ENCODE results near the gene PXMP4. TPM values are rescaled to one million over a fixed set of nuclear protein-coding genes. Genes with fewer than 3 reads are reported as not detected.
A peak's percentile ranks its signal among the peaks of the same experiment; 100 is the strongest.

The PXMP4 gene
- total RNA-seq, 3 donors from 2014 or later, result 4.2 to 4.9 (median 4.4) TPM

- ATAC-seq (no peak), DNase-seq (no peak)
- no peaks in the 10 kb centered on the region for H3K9me3 Mint-ChIP-seq
- H3K27me3 Mint-ChIP-seq (ENCODE audit: low read depth), result no peaks in the 10 kb centered on the region
- peaks cover 47% of the 10 kb centered on the region for H3K4me1 Mint-ChIP-seq (ENCODE audit: low read depth)
- no peak overlapping the region for H3K4me3 Mint-ChIP-seq
- H3K36me3 Mint-ChIP-seq (ENCODE audit: insufficient read depth), result no peaks in the 10 kb centered on the region
These were observed 43.2 kb downstream of the PXMP4 start for GRCh38 chr20:33676652-33677645.

- peak overlapping the region; percentile 31 for H3K4me3 Mint-ChIP-seq
- H3K4me1 Mint-ChIP-seq (ENCODE audit: low read depth), result peaks cover 44% of the 10 kb centered on the region
- no peaks in the 10 kb centered on the region for H3K9me3 Mint-ChIP-seq
- H3K36me3 Mint-ChIP-seq (ENCODE audit: insufficient read depth), result no peaks in the 10 kb centered on the region
- H3K27me3 Mint-ChIP-seq (ENCODE audit: low read depth), result no peaks in the 10 kb centered on the region
- no peak for ATAC-seq
- no peak for DNase-seq
These were observed 44.0 kb downstream of the PXMP4 start for GRCh38 chr20:33676121-33676520.

GRCh38 chr20:33675136-33675959 lies 44.8 kb downstream of the PXMP4 start:
- ATAC-seq (no peak), DNase-seq (no peak)
- Mint-ChIP-seq H3K4me1 (ENCODE audit: low read depth) (peaks cover 42% of the 10 kb centered on the region), H3K9me3 (no peaks in the 10 kb centered on the region), H3K4me3 (peak overlapping the region; percentile 67), H3K27me3 (ENCODE audit: low read depth) (no peaks in the 10 kb centered on the region), H3K36me3 (ENCODE audit: insufficient read depth) (no peaks in the 10 kb centered on the region)

GRCh38 chr20:33674294-33675135 lies 45.6 kb downstream of the PXMP4 start, which contains the start of gene NECAB3:
Gene NECAB3 (minus strand): TSS chr20:33674428. CDS start chr20:33674352, 76 bp downstream.
- Mint-ChIP-seq H3K36me3 (ENCODE audit: insufficient read depth) (no peaks in the 10 kb centered on the region), H3K4me1 (ENCODE audit: low read depth) (peaks cover 38% of the 10 kb centered on the region), H3K4me3 (peak within 1 kb of the TSS; percentile 86), H3K27me3 (ENCODE audit: low read depth) (no peaks in the 10 kb centered on the region), H3K9me3 (no peaks in the 10 kb centered on the region)
- peak; percentile 42 for DNase-seq
- ATAC-seq, result peak; percentile 70 to 81

GRCh38 chr20:33673410-33674293 lies 46.5 kb downstream of the PXMP4 start:
- ATAC-seq (no peak), DNase-seq (no peak)
- Mint-ChIP-seq H3K4me3 (peak overlapping the region; percentile 86), H3K9me3 (no peaks in the 10 kb centered on the region), H3K27me3 (ENCODE audit: low read depth) (no peaks in the 10 kb centered on the region), H3K4me1 (ENCODE audit: low read depth) (peaks cover 29% of the 10 kb centered on the region), H3K36me3 (ENCODE audit: insufficient read depth) (no peaks in the 10 kb centered on the region)

- ATAC-seq, result no peak
- Mint-ChIP-seq H3K4me3 (peak overlapping the region; percentile 86), H3K9me3 (no peaks in the 10 kb centered on the region), H3K27me3 (ENCODE audit: low read depth) (no peaks in the 10 kb centered on the region), H3K4me1 (ENCODE audit: low read depth) (peaks cover 26% of the 10 kb centered on the region), H3K36me3 (ENCODE audit: insufficient read depth) (no peaks in the 10 kb centered on the region)
- no peak for DNase-seq
These were observed 47.0 kb downstream of the PXMP4 start for GRCh38 chr20:33673114-33673409.

GRCh38 chr20:33672426-33673113 lies 47.5 kb downstream of the PXMP4 start:
- DNase-seq, result no peak
- ATAC-seq, result no peak
- H3K4me1 Mint-ChIP-seq (ENCODE audit: low read depth), result peaks cover 24% of the 10 kb centered on the region
- no peaks in the 10 kb centered on the region for H3K36me3 Mint-ChIP-seq (ENCODE audit: insufficient read depth)
- H3K9me3 Mint-ChIP-seq, result no peaks in the 10 kb centered on the region
- H3K27me3 Mint-ChIP-seq (ENCODE audit: low read depth), result no peaks in the 10 kb centered on the region
- H3K4me3 Mint-ChIP-seq, result peak overlapping the region; percentile 86

- Mint-ChIP-seq H3K4me1 (ENCODE audit: low read depth) (peaks cover 22% of the 10 kb centered on the region), H3K4me3 (no peak overlapping the region), H3K27me3 (ENCODE audit: low read depth) (no peaks in the 10 kb centered on the region), H3K9me3 (no peaks in the 10 kb centered on the region), H3K36me3 (ENCODE audit: insufficient read depth) (no peaks in the 10 kb centered on the region)
- no peak for ATAC-seq
- DNase-seq, result no peak
These were observed 48.4 kb downstream of the PXMP4 start for GRCh38 chr20:33671573-33672288.

GRCh38 chr20:33670715-33671499 lies 49.2 kb downstream of the PXMP4 start:
- no peak for ATAC-seq

GRCh38 chr20:33669873-33670640 lies 50.1 kb downstream of the PXMP4 start:
- H3K4me3 Mint-ChIP-seq, result no peak overlapping the region
- peaks cover 32% of the 10 kb centered on the region for H3K4me1 Mint-ChIP-seq (ENCODE audit: low read depth)
- no peaks in the 10 kb centered on the region for H3K9me3 Mint-ChIP-seq
- no peak for DNase-seq
- no peak for ATAC-seq
- H3K27me3 Mint-ChIP-seq (ENCODE audit: low read depth), result no peaks in the 10 kb centered on the region
- H3K36me3 Mint-ChIP-seq (ENCODE audit: insufficient read depth), result no peaks in the 10 kb centered on the region

More at GRCh38 chr20:33670715-33671499, 49.2 kb downstream of the PXMP4 start:
- Mint-ChIP-seq H3K4me1 (ENCODE audit: low read depth) (peaks cover 29% of the 10 kb centered on the region), H3K36me3 (ENCODE audit: insufficient read depth) (no peaks in the 10 kb centered on the region), H3K27me3 (ENCODE audit: low read depth) (no peaks in the 10 kb centered on the region), H3K4me3 (no peak overlapping the region), H3K9me3 (no peaks in the 10 kb centered on the region)
- no peak for DNase-seq

- Mint-ChIP-seq H3K36me3 (ENCODE audit: insufficient read depth) (no peaks in the 10 kb centered on the region), H3K4me3 (peak overlapping the region; percentile 38), H3K27me3 (ENCODE audit: low read depth) (no peaks in the 10 kb centered on the region), H3K4me1 (ENCODE audit: low read depth) (peaks cover 37% of the 10 kb centered on the region), H3K9me3 (no peaks in the 10 kb centered on the region)
- DNase-seq, result no peak
- ATAC-seq, result no peak
These were observed 50.9 kb downstream of the PXMP4 start for GRCh38 chr20:33669224-33669623.

All from activated T-cell treated with anti-CD3 and anti-CD28 coated beads, Interleukin-2, amount 50 U/mL, for 4 hours (primary cell).